GM11168 (cell line): Measurements from ENCODE around the gene MAP2K7.
"Not testable (repeated sequence)": the region's sequence is repeated elsewhere in the genome, so short reads cannot be mapped to it uniquely, and the experiment has no call there.

Experiments used
- in situ Hi-C: fragments of 300-500 bp; cut with MboI; formaldehyde crosslinking; loops from one replicate; pipeline ENCODE4 v1.12.0; 2022; ENCODE audit warnings: low sequenced_read_pairs; ENCODE audit not compliant: unreplicated experiment

Gene MAP2K7

GRCh38 chr19:7903244-7904073 is at the start of gene MAP2K7:
MAP2K7 (plus strand) TSS chr19:7903877; CDS start chr19:7903945, 68 bp downstream.
- in situ Hi-C loops = no loop called here

GRCh38 chr19:7855426-7856108 is 48.1 kb upstream of the MAP2K7 start:
- in situ Hi-C loops = no loop called here

GRCh38 chr19:7856109-7856591 is 47.5 kb upstream of the MAP2K7 start:
- in situ Hi-C loops = no loop called here

GRCh38 chr19:7856679-7857663 is 46.7 kb upstream of the MAP2K7 start:
- in situ Hi-C loops = no loop called here

- in situ Hi-C loops = no loop called here
Measured at GRCh38 chr19:7857727-7858108, 46.0 kb upstream of the MAP2K7 start.

- in situ Hi-C loops = no loop called here
Measured at GRCh38 chr19:7858109-7858770, 45.4 kb upstream of the MAP2K7 start.

- in situ Hi-C loops = not testable (repeated sequence)
Measured at GRCh38 chr19:7859087-7859486, 44.6 kb upstream of the MAP2K7 start.

- in situ Hi-C loops = no loop called here
Measured at GRCh38 chr19:7859831-7860713, 43.6 kb upstream of the MAP2K7 start.

GRCh38 chr19:7860714-7861618 is 42.7 kb upstream of the MAP2K7 start:
- in situ Hi-C loops = no loop called here

GRCh38 chr19:7861619-7862412 is 41.9 kb upstream of the MAP2K7 start:
- in situ Hi-C loops = no loop called here

GRCh38 chr19:7862413-7862951 is 41.2 kb upstream of the MAP2K7 start:
- in situ Hi-C loops = no loop called here

- in situ Hi-C loops = no loop called here
Measured at GRCh38 chr19:7863157-7863970, 40.3 kb upstream of the MAP2K7 start.

GRCh38 chr19:7863971-7864689 is 39.5 kb upstream of the MAP2K7 start:
- in situ Hi-C loops = no loop called here

GRCh38 chr19:7864690-7865074 is 39.0 kb upstream of the MAP2K7 start:
- in situ Hi-C loops = no loop called here

GRCh38 chr19:7865262-7865911 is 38.3 kb upstream of the MAP2K7 start:
- in situ Hi-C loops = no loop called here
